OCI-LY3 (cell line): ENCODE data around the gene CDH4.

Experiments used
- CTCF ChIP-seq: fragments of 200-600, 300-600 bp; sonication (generic); IDR thresholded peaks from 2 replicates; pipeline ENCODE4 v1.5.1; 2014; ENCODE audit warnings: antibody characterized with exemption, low read length, low read depth
- EZH2phosphoT487 ChIP-seq: fragments of 200-600 bp; shearing (Covaris generic); IDR thresholded peaks from 2 replicates; pipeline ENCODE4 v1.6.1; 2018; ENCODE audit warnings: antibody characterized with exemption, mixed run types, low read depth

GRCh38 chr20:61644378-61645076 lies 392.5 kb downstream of the CDH4 start:
- TF ChIP-seq CTCF (no peak), EZH2phosphoT487 (no peak)
